Measurements from ENCODE around the gene CHD9. TPM values are rescaled to one million over a fixed set of nuclear protein-coding genes. Genes with fewer than 3 reads are reported as not detected.

CHD9 gene
- 100 to 1,000 TPM in 1 of 4 donors, 10 to 100 TPM in 3; 82.2 to 114 (median 91.3) TPM for total RNA-seq

- no peak for TF ChIP-seq POLR2A (IDR thresholded peaks at IDR 0.05)
- peak; percentile 97 to 100 (median 99) for TF ChIP-seq CTCF (IDR thresholded peaks at IDR 0.05)
- TF ChIP-seq EP300 (IDR thresholded peaks at IDR 0.05): peak; percentile 22 to 84
- WGBS, 2 donors: 0% methylated on average over 24 to 28 of the region's 62 CpGs
- H3K36me3 ChIP-seq: no peaks in the 10 kb centered on the region
- peak within 1 kb of the TSS; percentile 61 to 77 (median 73) for H3K4me3 ChIP-seq
- peaks cover 0 to 58% (median 18%) of the 10 kb centered on the region in 4 donors for H3K4me1 ChIP-seq
- no peaks in the 10 kb centered on the region for H3K9me3 ChIP-seq
- peak; percentile 74 to 78 for DNase-seq (ENCODE audit: low spot score in 2 of 2)
- peak within 1 kb of the TSS; percentile 66 to 93 (median 86) for H3K27ac ChIP-seq
- no peaks in the 10 kb centered on the region for H3K27me3 ChIP-seq
Measured at GRCh38 chr16:53054670-53055485, at the start of gene CHD9. Gene CHD9, plus strand, starts transcription at chr16:53054991. Its CDS starts 101,099 bp downstream, at chr16:53156090.

GRCh38 chr16:53007095-53007494 is 47.7 kb upstream of the CHD9 start:
- no peak for TF ChIP-seq CTCF (IDR thresholded peaks at IDR 0.05)
- no peak for TF ChIP-seq EP300 (IDR thresholded peaks at IDR 0.05)
- TF ChIP-seq POLR2A (IDR thresholded peaks at IDR 0.05): no peak
- H3K4me1 ChIP-seq: no peaks in the 10 kb centered on the region
- H3K27me3 ChIP-seq: no peaks in the 10 kb centered on the region
- H3K9me3 ChIP-seq: no peaks in the 10 kb centered on the region
- H3K36me3 ChIP-seq: no peaks in the 10 kb centered on the region
- WGBS, 2 donors: 79 to 96% methylated on average over 1 of the region's 1 CpG
- DNase-seq (ENCODE audit: low spot score in 2 of 2): no peak
- H3K4me3 ChIP-seq: no peak overlapping the region
- no peak overlapping the region for H3K27ac ChIP-seq

GRCh38 chr16:53014287-53014686 is 40.5 kb upstream of the CHD9 start:
- Histone ChIP-seq H3K27ac (no peak overlapping the region), H3K36me3 (no peaks in the 10 kb centered on the region), H3K27me3 (no peaks in the 10 kb centered on the region), H3K9me3 (no peaks in the 10 kb centered on the region), H3K4me1 (no peaks in the 10 kb centered on the region), H3K4me3 (no peak overlapping the region)
- TF ChIP-seq CTCF (IDR thresholded peaks at IDR 0.05) (no peak), POLR2A (IDR thresholded peaks at IDR 0.05) (no peak), EP300 (IDR thresholded peaks at IDR 0.05) (no peak)
- DNase-seq (ENCODE audit: low spot score in 2 of 2): no peak
- 36 to 45% methylated on average over 4 of the region's 4 CpGs for WGBS, 2 donors

GRCh38 chr16:53018834-53019416 is 35.9 kb upstream of the CHD9 start:
- Histone ChIP-seq H3K36me3 (no peaks in the 10 kb centered on the region), H3K27me3 (no peaks in the 10 kb centered on the region), H3K4me1 (no peaks in the 10 kb centered on the region), H3K9me3 (no peaks in the 10 kb centered on the region), H3K4me3 (no peak overlapping the region), H3K27ac (no peak overlapping the region)
- no peak for TF ChIP-seq CTCF (IDR thresholded peaks at IDR 0.05)
- TF ChIP-seq EP300 (IDR thresholded peaks at IDR 0.05): no peak
- TF ChIP-seq POLR2A (IDR thresholded peaks at IDR 0.05): no peak
- WGBS, 2 donors: 80 to 91% methylated on average over 2 of the region's 2 CpGs
- DNase-seq (ENCODE audit: low spot score in 2 of 2): no peak

- no peak for DNase-seq (ENCODE audit: low spot score in 2 of 2)
- H3K27ac ChIP-seq: no peak overlapping the region
- WGBS, 2 donors: 5 to 10% methylated on average over 5 of the region's 5 CpGs
Measured at GRCh38 chr16:53022374-53022773, 32.4 kb upstream of the CHD9 start.

More at GRCh38 chr16:53022374-53022773, 32.4 kb upstream of the CHD9 start:
- Histone ChIP-seq H3K36me3 (no peaks in the 10 kb centered on the region), H3K4me3 (no peak overlapping the region), H3K9me3 (no peaks in the 10 kb centered on the region), H3K27me3 (no peaks in the 10 kb centered on the region), H3K4me1 (no peaks in the 10 kb centered on the region)
- TF ChIP-seq EP300 (IDR thresholded peaks at IDR 0.05): no peak
- TF ChIP-seq CTCF (IDR thresholded peaks at IDR 0.05): peak; percentile 20 to 53 (median 36)
